ENCODE results near the gene LPCAT3. TPM values are rescaled to one million over a fixed set of nuclear protein-coding genes. Genes with fewer than 3 reads are reported as not detected.
A peak's percentile ranks its signal among the peaks of the same experiment; 100 is the strongest.

LPCAT3 gene
- total RNA-seq, 3 donors from 2014 or later = 79.8 to 121 (median 102) TPM

DNA sequence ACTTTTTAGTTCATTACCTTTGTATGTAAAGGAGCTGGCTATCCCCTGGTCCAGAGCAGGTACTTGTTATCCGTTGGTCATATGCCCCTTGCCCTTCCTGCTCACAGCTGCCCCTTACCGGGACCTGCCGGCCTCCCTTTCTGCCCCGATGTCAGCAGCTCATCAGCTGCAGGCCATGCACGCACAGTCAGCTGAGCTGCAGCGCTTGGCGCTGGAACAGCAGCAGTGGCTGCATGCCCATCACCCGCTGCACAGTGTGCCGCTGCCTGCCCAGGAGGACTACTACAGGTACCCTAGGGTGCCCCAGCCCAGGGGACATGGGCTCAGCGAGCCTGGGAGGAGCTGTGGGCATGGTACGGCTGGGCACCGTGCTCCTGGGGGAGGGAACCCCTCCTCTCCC, 77.0 kb downstream of the LPCAT3 start:
- intact Hi-C loops (cut with DNase I, micrococcal nuclease) = no loop called here
- DNase-seq = peak in 2 of 3 donors; percentile 51 to 56
- peaks cover 6% of the 10 kb centered on the region for H3K36me3 ChIP-seq (ENCODE audit: low read depth)
- H3K4me1 ChIP-seq (ENCODE audit: low read depth) = peaks cover 38% of the 10 kb centered on the region
- no peaks in the 10 kb centered on the region for H3K9me3 ChIP-seq
- H3K4me3 ChIP-seq = no peak overlapping the region
- TF ChIP-seq, protein P1, sequence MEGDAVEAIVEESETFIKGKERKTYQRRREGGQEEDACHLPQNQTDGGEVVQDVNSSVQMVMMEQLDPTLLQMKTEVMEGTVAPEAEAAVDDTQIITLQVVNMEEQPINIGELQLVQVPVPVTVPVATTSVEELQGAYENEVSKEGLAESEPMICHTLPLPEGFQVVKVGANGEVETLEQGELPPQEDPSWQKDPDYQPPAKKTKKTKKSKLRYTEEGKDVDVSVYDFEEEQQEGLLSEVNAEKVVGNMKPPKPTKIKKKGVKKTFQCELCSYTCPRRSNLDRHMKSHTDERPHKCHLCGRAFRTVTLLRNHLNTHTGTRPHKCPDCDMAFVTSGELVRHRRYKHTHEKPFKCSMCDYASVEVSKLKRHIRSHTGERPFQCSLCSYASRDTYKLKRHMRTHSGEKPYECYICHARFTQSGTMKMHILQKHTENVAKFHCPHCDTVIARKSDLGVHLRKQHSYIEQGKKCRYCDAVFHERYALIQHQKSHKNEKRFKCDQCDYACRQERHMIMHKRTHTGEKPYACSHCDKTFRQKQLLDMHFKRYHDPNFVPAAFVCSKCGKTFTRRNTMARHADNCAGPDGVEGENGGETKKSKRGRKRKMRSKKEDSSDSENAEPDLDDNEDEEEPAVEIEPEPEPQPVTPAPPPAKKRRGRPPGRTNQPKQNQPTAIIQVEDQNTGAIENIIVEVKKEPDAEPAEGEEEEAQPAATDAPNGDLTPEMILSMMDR (IDR thresholded peaks at IDR 0.05) = no peak
- no peak for ATAC-seq

DNA sequence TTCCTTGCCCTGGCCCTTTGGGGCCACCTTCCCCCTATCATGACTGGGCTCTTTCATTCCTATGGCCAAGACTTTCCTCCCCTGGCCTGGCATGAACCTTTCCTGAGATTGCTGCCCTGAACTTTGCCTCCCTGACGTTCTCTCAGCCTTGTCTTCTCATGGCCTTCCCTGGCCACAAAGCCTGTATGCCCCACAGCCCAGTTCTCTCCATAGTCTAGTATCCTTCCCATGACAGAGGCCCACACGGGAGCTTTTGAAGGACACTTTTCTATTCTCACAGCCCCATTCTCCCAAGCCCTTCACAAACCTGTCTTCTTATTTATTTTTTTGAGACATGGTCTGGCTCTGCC, 79.1 kb downstream of the LPCAT3 start:
- TF ChIP-seq, protein P1 (IDR thresholded peaks at IDR 0.05) = no peak
- Histone ChIP-seq H3K4me1 (ENCODE audit: low read depth) (peaks cover 23% of the 10 kb centered on the region), H3K9me3 (no peaks in the 10 kb centered on the region), H3K36me3 (ENCODE audit: low read depth) (peaks cover 6% of the 10 kb centered on the region), H3K4me3 (no peak overlapping the region)
- intact Hi-C loops (cut with DNase I, micrococcal nuclease) = no loop called here
- ATAC-seq (no peak), DNase-seq (no peak)

DNA sequence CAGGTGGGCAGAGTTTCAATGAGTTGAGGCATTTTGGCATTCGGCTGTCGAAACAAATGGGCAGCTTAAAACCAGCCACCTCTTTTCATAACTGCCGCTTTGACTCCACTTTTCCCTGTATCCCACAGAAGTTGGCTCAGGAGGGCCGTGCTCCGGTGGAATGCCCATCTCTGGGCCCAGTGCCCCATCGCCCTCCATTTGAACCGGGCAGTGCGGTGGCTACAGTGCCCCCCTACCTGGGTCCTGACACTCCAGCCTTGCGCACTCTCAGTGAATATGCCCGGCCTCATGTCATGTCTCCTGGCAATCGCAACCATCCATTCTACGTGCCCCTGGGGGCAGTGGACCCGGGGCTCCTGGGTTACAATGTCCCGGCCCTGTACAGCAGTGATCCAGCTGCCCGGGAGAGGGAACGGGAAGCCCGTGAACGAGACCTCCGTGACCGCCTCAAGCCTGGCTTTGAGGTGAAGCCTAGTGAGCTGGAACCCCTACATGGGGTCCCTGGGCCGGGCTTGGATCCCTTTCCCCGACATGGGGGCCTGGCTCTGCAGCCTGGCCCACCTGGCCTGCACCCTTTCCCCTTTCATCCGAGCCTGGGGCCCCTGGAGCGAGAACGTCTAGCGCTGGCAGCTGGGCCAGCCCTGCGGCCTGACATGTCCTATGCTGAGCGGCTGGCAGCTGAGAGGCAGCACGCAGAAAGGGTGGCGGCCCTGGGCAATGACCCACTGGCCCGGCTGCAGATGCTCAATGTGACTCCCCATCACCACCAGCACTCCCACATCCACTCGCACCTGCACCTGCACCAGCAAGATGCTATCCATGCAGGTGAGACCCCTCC, 79.7 kb downstream of the LPCAT3 start:
- intact Hi-C loops (cut with DNase I, micrococcal nuclease) = no loop called here
- H3K36me3 ChIP-seq (ENCODE audit: low read depth) = peaks cover 3% of the 10 kb centered on the region
- TF ChIP-seq, protein P1 (IDR thresholded peaks at IDR 0.05) = no peak
- peaks cover 29% of the 10 kb centered on the region for H3K4me1 ChIP-seq (ENCODE audit: low read depth)
- DNase-seq (peak; percentile 32 to 72 (median 59)), ATAC-seq (no peak)
- peak overlapping the region; percentile 21 for H3K4me3 ChIP-seq
- no peaks in the 10 kb centered on the region for H3K9me3 ChIP-seq

DNA sequence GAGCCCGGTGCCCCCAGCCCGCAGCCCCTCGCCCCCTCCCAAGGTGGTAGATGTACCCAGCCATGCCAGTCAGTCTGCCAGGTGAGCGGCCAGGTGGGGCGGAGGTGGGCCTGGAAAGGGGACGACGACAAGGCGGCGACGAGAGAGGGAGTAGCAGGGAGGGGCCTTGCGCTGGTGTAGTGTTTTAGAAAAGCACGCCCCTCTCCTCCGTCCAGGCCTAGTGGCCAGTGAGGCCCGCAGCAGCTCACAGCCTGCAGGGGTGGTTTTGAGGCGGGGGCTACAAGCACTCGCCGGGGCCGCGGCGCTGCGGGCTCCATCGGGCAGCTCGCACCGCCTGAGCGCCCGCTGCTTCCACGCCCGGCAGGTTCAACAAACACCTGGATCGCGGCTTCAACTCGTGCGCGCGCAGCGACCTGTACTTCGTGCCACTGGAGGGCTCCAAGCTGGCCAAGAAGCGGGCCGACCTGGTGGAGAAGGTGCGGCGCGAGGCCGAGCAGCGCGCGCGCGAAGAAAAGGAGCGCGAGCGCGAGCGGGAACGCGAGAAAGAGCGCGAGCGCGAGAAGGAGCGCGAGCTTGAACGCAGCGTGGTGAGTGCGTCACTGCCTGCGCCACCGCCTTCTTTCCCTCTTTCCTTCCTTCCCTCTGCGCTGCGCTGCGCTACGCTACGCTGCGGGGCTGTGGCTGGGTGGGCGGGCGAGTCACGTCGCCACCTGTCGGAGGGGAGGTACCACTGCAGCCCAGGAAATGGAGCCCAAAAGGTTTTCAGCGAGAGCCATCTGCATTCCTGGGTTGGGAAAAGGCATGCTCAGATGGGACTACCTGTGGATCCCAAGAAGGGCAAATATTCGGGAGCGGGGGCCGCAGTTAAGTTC, 80.6 kb downstream of the LPCAT3 start:
- ATAC-seq (peak; percentile 93), DNase-seq (peak; percentile 92 to 97 (median 94))
- intact Hi-C loops (cut with DNase I, micrococcal nuclease) = no loop called here
- Histone ChIP-seq H3K9me3 (no peaks in the 10 kb centered on the region), H3K36me3 (ENCODE audit: low read depth) (no peaks in the 10 kb centered on the region), H3K4me3 (peak overlapping the region; percentile 21), H3K4me1 (ENCODE audit: low read depth) (peaks cover 27% of the 10 kb centered on the region)
- TF ChIP-seq, protein P1 (IDR thresholded peaks at IDR 0.05) = peak; percentile 99

DNA sequence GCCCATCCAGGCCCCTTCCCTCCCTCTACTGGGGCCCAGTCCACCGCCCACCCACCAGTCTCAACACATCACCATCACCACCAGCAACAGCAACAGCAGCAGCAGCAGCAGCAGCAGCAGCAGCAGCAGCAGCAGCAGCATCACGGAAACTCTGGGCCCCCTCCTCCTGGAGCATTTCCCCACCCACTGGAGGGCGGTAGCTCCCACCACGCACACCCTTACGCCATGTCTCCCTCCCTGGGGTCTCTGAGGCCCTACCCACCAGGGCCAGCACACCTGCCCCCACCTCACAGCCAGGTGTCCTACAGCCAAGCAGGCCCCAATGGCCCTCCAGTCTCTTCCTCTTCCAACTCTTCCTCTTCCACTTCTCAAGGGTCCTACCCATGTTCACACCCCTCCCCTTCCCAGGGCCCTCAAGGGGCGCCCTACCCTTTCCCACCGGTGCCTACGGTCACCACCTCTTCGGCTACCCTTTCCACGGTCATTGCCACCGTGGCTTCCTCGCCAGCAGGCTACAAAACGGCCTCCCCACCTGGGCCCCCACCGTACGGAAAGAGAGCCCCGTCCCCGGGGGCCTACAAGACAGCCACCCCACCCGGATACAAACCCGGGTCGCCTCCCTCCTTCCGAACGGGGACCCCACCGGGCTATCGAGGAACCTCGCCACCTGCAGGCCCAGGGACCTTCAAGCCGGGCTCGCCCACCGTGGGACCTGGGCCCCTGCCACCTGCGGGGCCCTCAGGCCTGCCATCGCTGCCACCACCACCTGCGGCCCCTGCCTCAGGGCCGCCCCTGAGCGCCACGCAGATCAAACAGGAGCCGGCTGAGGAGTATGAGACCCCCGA, 81.4 kb downstream of the LPCAT3 start:
- Histone ChIP-seq H3K4me3 (peak overlapping the region; percentile 21), H3K9me3 (no peaks in the 10 kb centered on the region), H3K36me3 (ENCODE audit: low read depth) (no peaks in the 10 kb centered on the region), H3K4me1 (ENCODE audit: low read depth) (peaks cover 31% of the 10 kb centered on the region)
- peak in 2 of 3 donors; percentile 67 to 73 for DNase-seq
- intact Hi-C loops (cut with DNase I, micrococcal nuclease) = no loop called here
- peak; percentile 7 for ATAC-seq
- TF ChIP-seq, protein P1 (IDR thresholded peaks at IDR 0.05) = no peak
